ENCODE results near the gene QRICH2. TPM values are rescaled to one million over a fixed set of nuclear protein-coding genes. Genes with fewer than 3 reads are reported as not detected.
"Not testable (repeated sequence)": the region's sequence is repeated elsewhere in the genome, so short reads cannot be mapped to it uniquely, and the experiment has no call there.

The QRICH2 gene
- total RNA-seq, 2 experiments from 2014 or later: 1.4 to 1.9 TPM

DNA sequence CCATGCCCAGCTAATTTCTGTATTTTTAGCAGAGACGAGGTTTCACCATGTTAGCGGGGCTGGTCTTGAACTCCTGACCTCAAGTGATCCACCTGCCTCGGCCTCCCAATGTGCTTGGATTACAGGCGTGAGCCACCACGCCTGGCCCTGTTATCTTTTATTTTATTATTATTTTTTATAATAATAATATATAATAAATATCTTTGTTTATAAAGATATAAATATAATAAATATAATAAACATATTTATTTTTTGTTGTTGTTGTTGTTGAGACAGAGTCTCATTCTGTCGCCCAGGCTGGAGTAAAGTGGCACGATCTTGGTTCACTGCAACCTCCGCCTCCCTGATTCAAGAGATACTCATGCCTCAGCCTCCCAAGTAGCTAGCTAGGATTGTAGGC, 60.8 kb downstream of the QRICH2 start:
- peak overlapping the region; percentile 94 for H3K27ac Mint-ChIP-seq
- POLR2A ChIA-PET: interaction anchor here (2.6 to 27.4 kb wide), 6 partner anchors 19 to 102 kb away, joined by 16 to 1335 read pairs (median 34); partner anchors contain the start of gene UBALD2

GRCh38 chr17:76246080-76247066, 61.7 kb downstream of the QRICH2 start:
- Mint-ChIP-seq H3K27me3 (peaks cover 5% of the 10 kb centered on the region), H3K27ac (peak overlapping the region; percentile 94), H3K36me3 (ENCODE audit: low read depth) (peaks cover 5% of the 10 kb centered on the region), H3K9me3 (no peaks in the 10 kb centered on the region), H3K4me3 (peak overlapping the region; percentile 32), H3K4me1 (peaks cover 82% of the 10 kb centered on the region)
- DNase-seq: peak; percentile 87
- ChIA-PET POLR2A (interaction anchor here (0.6 to 27.4 kb wide), 24 partner anchors 9 to 142 kb away, joined by 3 to 1335 read pairs (median 5); partner anchors contain the start of genes EXOC7 and UBALD2), CTCF (interaction anchor here (0.6 to 4.9 kb wide), 21 partner anchors 8 to 269 kb away, joined by 3 to 56 read pairs (median 7); partner anchors contain the start of gene UBALD2)

More for the DNA sequence above, 60.8 kb downstream of the QRICH2 start:
- H3K4me1 Mint-ChIP-seq: peaks cover 82% of the 10 kb centered on the region
- no peak overlapping the region for H3K4me3 Mint-ChIP-seq
- H3K36me3 Mint-ChIP-seq (ENCODE audit: low read depth): peaks cover 10% of the 10 kb centered on the region
- peaks cover 5% of the 10 kb centered on the region for H3K27me3 Mint-ChIP-seq
- CTCF ChIA-PET: interaction anchor here (0.7 to 4.9 kb wide), 10 partner anchors 13 to 370 kb away, joined by 3 to 56 read pairs (median 7); partner anchors contain the start of gene UBALD2
- H3K9me3 Mint-ChIP-seq: no peaks in the 10 kb centered on the region
- DNase-seq: peak; percentile 15

DNA sequence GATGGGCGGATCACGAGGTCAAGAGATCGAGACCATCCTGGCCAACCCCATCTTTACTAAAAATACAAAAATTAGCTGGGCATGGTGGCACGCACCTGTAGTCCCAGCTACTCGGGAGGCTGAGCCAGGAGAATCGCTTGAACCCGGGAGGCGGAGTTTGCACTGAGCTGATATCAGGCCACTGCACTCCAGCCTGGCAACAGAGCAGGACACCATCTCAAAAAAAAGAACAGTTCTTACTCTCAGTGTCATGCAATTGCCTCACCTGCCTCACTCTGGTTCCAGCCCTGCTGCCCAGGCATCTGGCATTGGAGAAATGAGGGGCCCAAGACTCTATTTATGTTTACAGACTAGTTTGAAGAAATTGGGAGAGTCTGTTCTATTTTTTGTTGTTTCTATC, 63.4 kb downstream of the QRICH2 start:
- CTCF ChIA-PET: interaction anchor here (2.3 to 4.9 kb wide), 4 partner anchors 9 to 63 kb away, joined by 7 to 32 read pairs (median 16); no protein-coding TSS in a partner anchor
- not testable (repeated sequence) for H3K9me3 Mint-ChIP-seq; H3K27me3 Mint-ChIP-seq; DNase-seq; H3K4me3 Mint-ChIP-seq; H3K36me3 Mint-ChIP-seq (ENCODE audit: low read depth)
- H3K27ac Mint-ChIP-seq: peak overlapping the region; percentile 94
- H3K4me1 Mint-ChIP-seq: peaks cover 78% of the 10 kb centered on the region
- POLR2A ChIA-PET: interaction anchor here (1.0 to 27.4 kb wide), 8 partner anchors 11 to 380 kb away, joined by 3 to 1335 read pairs (median 16); partner anchors contain the start of gene UBALD2

DNA sequence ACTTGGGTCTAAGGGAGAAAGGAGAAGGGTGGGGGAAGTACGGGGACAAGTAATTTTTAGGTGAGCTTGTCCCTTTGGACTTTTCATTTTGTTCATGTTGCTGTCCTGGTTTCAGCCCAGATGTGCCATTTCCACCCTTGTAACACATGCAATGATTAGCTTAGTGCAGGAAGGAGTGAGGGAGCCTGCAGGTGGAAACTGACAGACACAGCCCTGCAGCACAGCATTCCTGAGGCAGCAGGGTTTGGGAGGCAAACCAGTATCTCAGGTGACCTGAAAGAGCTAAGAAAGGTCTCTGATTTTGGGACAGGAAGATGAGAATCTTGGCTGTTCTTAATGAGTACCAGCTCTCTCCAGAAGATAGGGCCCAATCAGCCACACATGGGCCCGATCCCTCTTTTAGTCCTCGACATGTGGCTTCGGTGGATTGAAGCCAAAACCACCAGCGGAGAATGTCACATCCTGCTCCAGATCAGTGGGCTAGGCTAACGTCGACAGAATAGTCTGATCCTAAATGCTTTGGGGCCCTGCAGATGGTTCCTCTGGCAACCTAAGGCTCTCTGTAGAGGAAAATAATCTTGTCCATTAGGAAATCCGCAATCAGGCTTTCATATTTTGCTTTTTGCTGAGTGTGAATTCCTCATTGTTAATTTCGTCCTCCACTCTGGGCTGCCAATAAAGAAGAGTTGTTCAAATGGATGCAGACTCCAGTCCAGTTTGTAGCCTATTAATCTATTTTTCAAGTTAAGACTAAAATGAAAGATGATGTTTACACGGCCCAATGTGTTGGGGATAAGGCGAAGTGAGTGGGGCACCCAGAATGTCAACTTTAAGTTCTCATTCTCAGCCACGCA, 64.0 kb downstream of the QRICH2 start:
- peaks cover 12% of the 10 kb centered on the region for H3K36me3 Mint-ChIP-seq (ENCODE audit: low read depth)
- DNase-seq: no peak
- POLR2A ChIA-PET: interaction anchor here (1.0 to 27.4 kb wide), 5 partner anchors 22 to 348 kb away, joined by 3 to 1335 read pairs (median 5); partner anchors contain the start of gene UBALD2
- peak overlapping the region; percentile 94 for H3K27ac Mint-ChIP-seq
- H3K27me3 Mint-ChIP-seq: peaks cover 7% of the 10 kb centered on the region
- H3K9me3 Mint-ChIP-seq: no peaks in the 10 kb centered on the region
- H3K4me1 Mint-ChIP-seq: peaks cover 78% of the 10 kb centered on the region
- CTCF ChIA-PET: interaction anchor here (0.7 to 4.9 kb wide), 3 partner anchors 24 to 64 kb away, joined by 3 to 32 read pairs (median 4); no protein-coding TSS in a partner anchor
- H3K4me3 Mint-ChIP-seq: no peak overlapping the region

GRCh38 chr17:76241691-76242255, 66.3 kb downstream of the QRICH2 start:
- ChIA-PET POLR2A (interaction anchor here (1.0 to 27.4 kb wide), 14 partner anchors 7 to 101 kb away, joined by 3 to 1335 read pairs (median 6); partner anchors contain the start of genes FOXJ1 and UBALD2), CTCF (interaction anchor here (0.8 to 1.2 kb wide), 3 partner anchors 8 to 62 kb away, joined by 3 read pairs; no protein-coding TSS in a partner anchor)
- Mint-ChIP-seq H3K4me1 (peaks cover 78% of the 10 kb centered on the region), H3K27me3 (peaks cover 7% of the 10 kb centered on the region), H3K27ac (peak overlapping the region; percentile 85), H3K4me3 (peak overlapping the region; percentile 77), H3K9me3 (peaks cover under 1% of the 10 kb centered on the region), H3K36me3 (ENCODE audit: low read depth) (peaks cover 29% of the 10 kb centered on the region)
- no peak for DNase-seq

DNA sequence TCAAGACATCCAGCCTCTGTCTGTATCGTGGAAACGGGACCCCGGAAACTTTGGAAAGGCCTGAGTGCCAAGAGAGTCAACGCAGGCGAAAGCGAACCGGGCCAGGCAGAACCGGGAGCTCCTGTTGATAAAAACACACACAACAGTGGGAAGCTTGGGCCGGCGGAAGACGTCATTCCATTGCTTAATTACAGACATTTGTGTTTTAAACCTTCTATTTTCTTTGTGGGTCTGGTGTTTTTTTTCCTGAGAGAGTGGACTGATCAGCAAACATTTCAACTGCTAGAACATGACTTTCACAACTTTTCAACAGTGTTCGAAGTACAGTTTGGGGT, 66.9 kb downstream of the QRICH2 start:
- DNase-seq: no peak
- CTCF ChIA-PET: interaction anchor here (0.8 to 1.3 kb wide), 3 partner anchors 25 to 61 kb away, joined by 3 read pairs; no protein-coding TSS in a partner anchor
- peaks cover 7% of the 10 kb centered on the region for H3K27me3 Mint-ChIP-seq
- peaks cover 33% of the 10 kb centered on the region for H3K36me3 Mint-ChIP-seq (ENCODE audit: low read depth)
- peak overlapping the region; percentile 77 for H3K4me3 Mint-ChIP-seq
- peaks cover 77% of the 10 kb centered on the region for H3K4me1 Mint-ChIP-seq
- peaks cover 2% of the 10 kb centered on the region for H3K9me3 Mint-ChIP-seq
- POLR2A ChIA-PET: interaction anchor here (0.6 to 27.4 kb wide), 16 partner anchors 8 to 252 kb away, joined by 3 to 1335 read pairs (median 6); partner anchors contain the start of genes FOXJ1 and UBALD2
- peak overlapping the region; percentile 85 for H3K27ac Mint-ChIP-seq

DNA sequence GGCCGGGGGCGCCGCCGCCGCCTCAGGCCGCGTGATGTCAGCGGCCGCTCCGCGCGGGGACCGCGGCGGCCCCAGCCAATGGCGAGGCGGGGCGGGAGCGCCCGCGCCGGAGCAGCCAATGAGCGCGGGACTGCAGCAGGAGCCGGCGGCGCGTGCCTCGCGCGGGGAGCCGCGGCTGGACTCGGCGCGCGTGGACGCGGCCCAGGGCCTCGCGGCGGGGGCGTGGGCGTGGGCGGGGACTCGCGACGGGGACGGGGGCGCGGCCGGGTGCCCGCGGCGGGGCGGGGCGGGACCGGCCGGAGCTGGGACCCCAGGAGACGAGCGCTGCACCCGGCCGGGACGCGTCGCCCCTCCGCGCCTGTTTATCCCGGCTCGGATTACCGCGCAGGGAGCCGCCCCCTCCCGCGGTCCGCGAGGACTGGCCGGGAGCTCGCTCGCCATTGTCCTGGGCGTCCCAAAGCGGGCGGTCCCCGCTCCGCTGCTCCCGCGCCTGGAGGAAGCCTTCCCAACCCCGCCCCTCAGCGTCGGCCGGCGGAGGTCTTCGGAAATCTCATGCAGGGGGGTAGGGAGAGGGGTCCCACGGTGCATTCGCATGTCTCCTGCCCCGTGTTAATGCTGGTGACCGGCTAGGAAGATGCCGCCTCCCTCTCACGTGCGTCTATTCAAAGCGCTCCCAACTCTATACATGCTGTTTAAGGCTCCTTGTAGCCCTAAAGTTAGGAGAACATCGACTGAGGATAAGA, 67.4 kb downstream of the QRICH2 start, which contains the start of gene RNF157:
Gene RNF157 (minus strand): TSS at position 33 of the 743 bp plus-strand sequence. CDS start 253 bp downstream, outside the sequence.
- peaks cover 36% of the 10 kb centered on the region for H3K36me3 Mint-ChIP-seq (ENCODE audit: low read depth)
- DNase-seq: peak; percentile 73
- H3K4me1 Mint-ChIP-seq: peaks cover 74% of the 10 kb centered on the region
- H3K9me3 Mint-ChIP-seq: peaks cover 2% of the 10 kb centered on the region
- peak within 1 kb of the TSS; percentile 85 for H3K27ac Mint-ChIP-seq
- peak within 1 kb of the TSS; percentile 81 for H3K4me3 Mint-ChIP-seq
- H3K27me3 Mint-ChIP-seq: peaks cover 7% of the 10 kb centered on the region
- ChIA-PET POLR2A (interaction anchor here (0.6 to 27.4 kb wide), 16 partner anchors 9 to 252 kb away, joined by 3 to 1335 read pairs (median 6); partner anchors contain the start of genes FOXJ1 and UBALD2), CTCF (interaction anchor here (0.8 to 1.3 kb wide), 3 partner anchors 26 to 61 kb away, joined by 3 read pairs; no protein-coding TSS in a partner anchor)

GRCh38 chr17:76239538-76240274, 68.4 kb downstream of the QRICH2 start:
- peak; percentile 23 for DNase-seq
- Mint-ChIP-seq H3K9me3 (peaks cover 2% of the 10 kb centered on the region), H3K4me3 (peak overlapping the region; percentile 81), H3K27ac (peak overlapping the region; percentile 65), H3K27me3 (peaks cover 7% of the 10 kb centered on the region), H3K4me1 (peaks cover 72% of the 10 kb centered on the region), H3K36me3 (ENCODE audit: low read depth) (peaks cover 37% of the 10 kb centered on the region)
- POLR2A ChIA-PET: interaction anchor here (1.3 to 27.4 kb wide), 11 partner anchors 9 to 97 kb away, joined by 3 to 1335 read pairs (median 12); partner anchors contain the start of gene UBALD2
- CTCF ChIA-PET: interaction anchor here (4.1 kb wide), 1 partner anchor 39 kb away, joined by 16 read pairs; no protein-coding TSS in a partner anchor

DNA sequence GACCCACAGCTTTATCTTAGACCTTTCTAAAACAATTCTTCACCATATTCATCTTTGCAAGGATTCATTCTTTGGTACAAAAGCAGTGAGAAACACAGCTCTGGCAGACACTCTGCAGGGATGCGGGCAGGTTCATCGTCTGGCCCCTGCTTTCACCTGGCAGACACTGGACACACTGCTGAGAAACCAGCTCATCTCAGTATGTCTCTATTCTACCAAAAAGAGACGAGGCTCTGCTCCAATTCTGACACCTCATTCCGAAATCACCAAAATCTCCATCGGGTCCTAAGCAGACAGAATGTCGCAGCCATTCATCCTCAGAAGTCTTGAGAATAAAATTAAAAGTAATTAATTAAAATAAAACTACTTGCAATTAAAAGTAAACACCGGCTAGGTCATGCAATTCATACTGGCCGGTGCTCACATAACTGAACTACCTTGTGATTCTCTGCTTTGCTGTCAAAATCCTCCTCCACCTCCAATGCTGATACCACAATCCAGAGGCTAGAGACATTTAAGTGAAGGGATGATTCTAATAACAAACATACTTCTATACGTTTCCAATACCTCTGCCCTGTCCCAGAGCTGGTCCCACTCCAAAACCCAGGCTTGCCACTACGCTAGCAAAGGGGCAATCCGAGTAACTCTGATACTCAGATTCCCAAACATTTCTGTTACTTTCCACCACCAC, 69.1 kb downstream of the QRICH2 start:
- POLR2A ChIA-PET: interaction anchor here (0.8 to 7.1 kb wide), 15 partner anchors 13 to 255 kb away, joined by 3 to 147 read pairs (median 6); partner anchors contain the start of gene UBALD2
- DNase-seq: no peak
- peak overlapping the region; percentile 81 for H3K4me3 Mint-ChIP-seq
- peaks cover 42% of the 10 kb centered on the region for H3K36me3 Mint-ChIP-seq (ENCODE audit: low read depth)
- CTCF ChIA-PET: interaction anchor here (0.9 to 4.1 kb wide), 11 partner anchors 9 to 119 kb away, joined by 3 to 16 read pairs (median 5); partner anchors contain the start of gene UBALD2
- peaks cover 2% of the 10 kb centered on the region for H3K9me3 Mint-ChIP-seq
- peaks cover 7% of the 10 kb centered on the region for H3K27me3 Mint-ChIP-seq
- H3K27ac Mint-ChIP-seq: peak overlapping the region; percentile 65
- peaks cover 72% of the 10 kb centered on the region for H3K4me1 Mint-ChIP-seq

DNA sequence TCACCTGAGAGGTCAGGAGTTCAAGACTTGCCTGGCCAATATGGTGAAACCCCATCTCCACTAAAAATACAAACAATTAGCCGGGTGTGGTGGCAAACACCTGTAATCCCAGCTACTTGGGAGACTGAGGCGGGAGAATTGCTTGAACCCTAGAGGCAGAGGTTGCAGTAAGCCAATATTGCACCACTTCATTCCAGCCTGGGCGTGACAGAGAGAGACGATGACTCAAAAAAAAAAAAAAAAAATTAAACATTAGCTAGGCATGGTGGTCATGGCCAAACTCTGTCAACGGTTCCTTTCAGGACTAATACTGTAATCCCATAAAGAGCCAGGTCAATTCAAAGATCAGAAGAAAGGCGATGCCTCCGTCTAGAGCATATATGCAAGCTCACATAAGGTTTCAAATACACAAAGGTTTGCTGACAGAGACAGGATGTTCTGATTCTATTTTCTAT, 70.2 kb downstream of the QRICH2 start:
- peak overlapping the region; percentile 81 for H3K4me3 Mint-ChIP-seq
- H3K36me3 Mint-ChIP-seq (ENCODE audit: low read depth): peaks cover 47% of the 10 kb centered on the region
- peaks cover 67% of the 10 kb centered on the region for H3K4me1 Mint-ChIP-seq
- POLR2A ChIA-PET: interaction anchor here (0.6 to 7.1 kb wide), 19 partner anchors 8 to 256 kb away, joined by 3 to 147 read pairs (median 6); partner anchors contain the start of gene UBALD2
- DNase-seq: no peak
- H3K9me3 Mint-ChIP-seq: peaks cover 2% of the 10 kb centered on the region
- peak overlapping the region; percentile 12 for H3K27ac Mint-ChIP-seq
- CTCF ChIA-PET: interaction anchor here (0.7 to 4.1 kb wide), 15 partner anchors 8 to 1408 kb away, joined by 3 to 16 read pairs (median 4); partner anchors contain the start of gene UBALD2
- peaks cover 6% of the 10 kb centered on the region for H3K27me3 Mint-ChIP-seq
